ENCODE results near the gene POC1A. TPM values are rescaled to one million over a fixed set of nuclear protein-coding genes. Genes with fewer than 3 reads are reported as not detected.

The POC1A gene
- polyA plus RNA-seq, 1 donor (not counting 4 experiments of a cell fraction or from before 2014, with no cell fraction given) = 11.5 TPM

- Histone ChIP-seq H3K9me3 (ENCODE audit: control insufficient read depth, low read depth, low read length) (no peaks in the 10 kb centered on the region), H3K9ac (ENCODE audit: control insufficient read depth, extremely low read depth, insufficient read depth, low read length) (no peak overlapping the region), H3K27ac (ENCODE audit: control insufficient read depth, insufficient read depth, low read length) (no peak overlapping the region), H3K79me2 (ENCODE audit: control insufficient read depth, insufficient read depth, low read length) (no peaks in the 10 kb centered on the region), H3K4me3 (ENCODE audit: control insufficient read depth in 2 of 3, extremely low read depth in 1 of 3, insufficient read depth in 2 of 3, low read depth in 1 of 3, low read length in 3 of 3) (no peak overlapping the region), H2AFZ (ENCODE audit: control insufficient read depth, low read length) (no peak overlapping the region), H3K4me1 (ENCODE audit: control insufficient read depth, extremely low read depth, insufficient read depth, low read length) (peaks cover 56% of the 10 kb centered on the region), H3K27me3 (ENCODE audit: control insufficient read depth, extremely low read depth, insufficient read depth, low read length) (no peaks in the 10 kb centered on the region), H3K36me3 (ENCODE audit: control insufficient read depth in 2 of 2, extremely low read depth in 1 of 2, insufficient read depth in 2 of 2, low read length in 2 of 2) (peaks cover 0 to 3% of the 10 kb centered on the region in 2 experiments), H4K20me1 (ENCODE audit: control insufficient read depth, extremely low read depth, insufficient read depth, low read length) (no peaks in the 10 kb centered on the region), H3K9me1 (ENCODE audit: control insufficient read depth, extremely low read depth, insufficient read depth, low read length) (no peaks in the 10 kb centered on the region), H3K4me2 (ENCODE audit: control insufficient read depth, extremely low read depth, insufficient read depth, low read depth, low read length) (no peak overlapping the region)
- FAIRE-seq (no peak), DNase-seq (ENCODE audit: low read depth, low spot score) (no peak)
- dilution Hi-C loops (cut with MboI; ENCODE audit: extremely low pct_ligation_motif_present, low sequenced_read_pairs) = no loop called here
- TF ChIP-seq CTCF (optimal IDR thresholded peaks at IDR 0.05 in 1 of 3, IDR thresholded peaks at IDR 0.05 in 1 of 3, conservative IDR thresholded peaks at IDR 0.05 in 1 of 3; ENCODE audit: extremely low read depth in 1 of 3, insufficient read depth in 2 of 3, low read length in 3 of 3) = no peak
- TF ChIP-seq EZH2 (IDR thresholded peaks at IDR 0.05; ENCODE audit: low read length) = no peak
Observed at GRCh38 chr3:52068055-52068571, 86.1 kb downstream of the POC1A start.

- H4K20me1 ChIP-seq (ENCODE audit: control insufficient read depth, extremely low read depth, insufficient read depth, low read length) = no peaks in the 10 kb centered on the region
- H3K27ac ChIP-seq (ENCODE audit: control insufficient read depth, insufficient read depth, low read length) = no peak overlapping the region
- no peaks in the 10 kb centered on the region for H3K79me2 ChIP-seq (ENCODE audit: control insufficient read depth, insufficient read depth, low read length)
- DNase-seq (ENCODE audit: low read depth, low spot score) (no peak), FAIRE-seq (no peak)
- no peak for TF ChIP-seq EZH2 (IDR thresholded peaks at IDR 0.05; ENCODE audit: low read length)
- no peak for TF ChIP-seq CTCF (optimal IDR thresholded peaks at IDR 0.05 in 1 of 3, IDR thresholded peaks at IDR 0.05 in 1 of 3, conservative IDR thresholded peaks at IDR 0.05 in 1 of 3; ENCODE audit: extremely low read depth in 1 of 3, insufficient read depth in 2 of 3, low read length in 3 of 3)
- H3K9me1 ChIP-seq (ENCODE audit: control insufficient read depth, extremely low read depth, insufficient read depth, low read length) = no peaks in the 10 kb centered on the region
- H2AFZ ChIP-seq (ENCODE audit: control insufficient read depth, low read length) = no peak overlapping the region
- H3K9me3 ChIP-seq (ENCODE audit: control insufficient read depth, low read depth, low read length) = no peaks in the 10 kb centered on the region
- H3K9ac ChIP-seq (ENCODE audit: control insufficient read depth, extremely low read depth, insufficient read depth, low read length) = no peak overlapping the region
- H3K36me3 ChIP-seq (ENCODE audit: control insufficient read depth in 2 of 2, extremely low read depth in 1 of 2, insufficient read depth in 2 of 2, low read length in 2 of 2) = peaks cover 0 to 3% of the 10 kb centered on the region in 2 experiments
- H3K4me3 ChIP-seq (ENCODE audit: control insufficient read depth in 2 of 3, extremely low read depth in 1 of 3, insufficient read depth in 2 of 3, low read depth in 1 of 3, low read length in 3 of 3) = no peak overlapping the region
- H3K4me1 ChIP-seq (ENCODE audit: control insufficient read depth, extremely low read depth, insufficient read depth, low read length) = peaks cover 60% of the 10 kb centered on the region
- no peak overlapping the region for H3K4me2 ChIP-seq (ENCODE audit: control insufficient read depth, extremely low read depth, insufficient read depth, low read depth, low read length)
- dilution Hi-C loops (cut with MboI; ENCODE audit: extremely low pct_ligation_motif_present, low sequenced_read_pairs) = no loop called here
- no peaks in the 10 kb centered on the region for H3K27me3 ChIP-seq (ENCODE audit: control insufficient read depth, extremely low read depth, insufficient read depth, low read length)
Observed at GRCh38 chr3:52067526-52067925, 86.7 kb downstream of the POC1A start.

All from keratinocyte (primary cell).